NCI-H69 (cell line): ENCODE data around the gene CAMTA2.
A peak's percentile ranks its signal among the peaks of the same experiment; 100 is the strongest.

Source experiments
- DNase-seq: peaks from one replicate; lab custom pipeline; 2025; lab: John Stamatoyannopoulos, UW

Gene CAMTA2

GRCh38 chr17:4969047-4969550 lies 18.4 kb downstream of the CAMTA2 start:
- no peak for DNase-seq

- DNase-seq = peak; percentile 14
Measured at GRCh38 chr17:4968486-4969046, 18.9 kb downstream of the CAMTA2 start.

- DNase-seq = peak; percentile 93
Measured at GRCh38 chr17:4967539-4968485, 19.7 kb downstream of the CAMTA2 start, which contains the start of gene SPAG7. Gene SPAG7 (minus strand): TSS chr17:4967817. CDS start chr17:4967804, 13 bp downstream.

GRCh38 chr17:4966844-4967538 lies 20.5 kb downstream of the CAMTA2 start:
- peak; percentile 97 for DNase-seq

GRCh38 chr17:4965311-4965986 lies 22.0 kb downstream of the CAMTA2 start:
- DNase-seq = no peak

DNA sequence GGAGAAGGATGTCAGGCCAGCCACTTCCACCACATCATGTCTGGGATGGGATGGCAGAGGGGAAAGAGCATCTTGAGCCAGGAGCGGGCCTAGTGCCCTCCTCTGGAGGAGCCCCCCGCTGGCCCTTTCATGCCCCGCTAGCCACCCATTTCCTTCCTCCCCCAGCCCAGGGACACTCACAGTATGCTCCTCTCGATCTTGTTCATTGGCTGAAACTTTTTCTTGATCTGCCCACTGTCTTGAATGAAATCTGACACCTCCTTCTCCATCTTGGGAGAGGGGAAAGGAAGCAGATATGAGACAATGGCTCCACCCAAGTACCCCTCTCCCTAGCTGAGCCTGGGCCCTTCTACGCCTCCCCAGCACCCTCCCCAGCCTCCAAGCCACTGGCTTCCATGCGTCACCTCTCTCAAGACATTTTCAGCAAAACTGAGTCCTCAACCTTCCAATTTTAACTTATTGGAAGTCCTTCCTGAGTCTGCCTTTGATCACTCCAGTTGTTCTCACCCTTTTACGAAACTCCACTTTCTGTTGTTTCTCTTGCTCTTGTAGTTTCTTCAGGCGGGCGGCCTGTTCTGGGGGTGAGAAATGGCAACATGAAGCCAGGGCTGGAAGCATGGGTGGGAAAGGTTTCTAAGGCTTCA lies 27.1 kb downstream of the CAMTA2 start:
- no peak for DNase-seq

GRCh38 chr17:4959261-4959965 lies 28.1 kb downstream of the CAMTA2 start:
- no peak for DNase-seq

- no peak for DNase-seq
Measured at GRCh38 chr17:4958102-4958501, 29.4 kb downstream of the CAMTA2 start.

DNA sequence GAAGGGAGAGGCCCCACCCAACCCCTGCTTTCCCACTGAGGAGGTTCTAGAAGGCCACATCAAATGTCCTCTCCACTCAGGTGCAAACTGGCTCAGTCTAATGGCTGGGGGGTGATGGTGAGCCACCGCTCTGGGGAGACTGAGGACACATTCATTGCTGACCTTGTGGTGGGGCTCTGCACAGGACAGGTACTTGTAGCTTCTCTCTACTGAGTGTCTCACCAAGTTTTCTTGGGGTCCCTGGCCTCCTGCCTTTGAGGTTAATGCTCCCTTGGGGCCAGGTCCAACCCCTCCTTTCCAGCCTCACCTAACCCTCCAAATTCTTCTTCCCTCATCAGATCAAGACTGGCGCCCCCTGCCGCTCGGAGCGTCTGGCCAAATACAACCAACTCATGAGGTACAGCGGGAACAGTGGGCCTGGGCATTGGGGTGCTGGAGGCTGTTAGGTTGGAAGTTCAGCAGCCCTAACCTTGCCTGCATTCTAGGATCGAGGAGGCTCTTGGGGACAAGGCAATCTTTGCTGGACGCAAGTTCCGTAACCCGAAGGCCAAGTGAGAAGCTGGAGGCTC lies 30.9 kb downstream of the CAMTA2 start:
- DNase-seq = no peak

- DNase-seq = no peak
Measured at GRCh38 chr17:4955091-4955490, 32.4 kb downstream of the CAMTA2 start.

DNA sequence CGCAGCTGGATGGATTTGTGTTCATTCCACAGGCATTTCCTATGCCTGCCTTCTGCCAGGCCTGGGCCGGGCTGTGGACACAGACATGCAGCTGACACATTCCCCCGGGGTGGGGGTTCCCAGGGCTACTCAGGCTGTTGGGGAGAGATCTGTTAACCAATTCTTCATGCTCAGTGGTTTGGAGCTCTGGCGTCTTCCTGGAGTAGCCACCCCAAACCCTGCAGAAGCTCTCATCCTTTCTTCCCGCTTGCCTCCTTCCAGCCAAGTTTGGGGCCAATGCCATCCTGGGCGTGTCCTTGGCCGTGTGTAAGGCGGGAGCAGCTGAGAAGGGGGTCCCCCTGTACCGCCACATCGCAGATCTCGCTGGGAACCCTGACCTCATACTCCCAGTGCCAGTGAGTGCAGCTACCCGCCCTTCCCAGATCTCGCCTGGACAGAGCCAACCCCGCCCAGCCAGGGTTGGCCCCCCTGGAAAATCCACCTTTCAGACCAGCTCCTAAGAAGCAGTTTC lies 34.0 kb downstream of the CAMTA2 start:
- no peak for DNase-seq

GRCh38 chr17:4951486-4951885 lies 36.0 kb downstream of the CAMTA2 start:
- no peak for DNase-seq

GRCh38 chr17:4950746-4951204 lies 36.7 kb downstream of the CAMTA2 start, which contains the start of gene ENO3:
Gene ENO3 (plus strand): TSS chr17:4951119. CDS start chr17:4951830, 711 bp downstream.
- peak; percentile 28 for DNase-seq

GRCh38 chr17:4950075-4950745 lies 37.3 kb downstream of the CAMTA2 start:
- no peak for DNase-seq

DNA sequence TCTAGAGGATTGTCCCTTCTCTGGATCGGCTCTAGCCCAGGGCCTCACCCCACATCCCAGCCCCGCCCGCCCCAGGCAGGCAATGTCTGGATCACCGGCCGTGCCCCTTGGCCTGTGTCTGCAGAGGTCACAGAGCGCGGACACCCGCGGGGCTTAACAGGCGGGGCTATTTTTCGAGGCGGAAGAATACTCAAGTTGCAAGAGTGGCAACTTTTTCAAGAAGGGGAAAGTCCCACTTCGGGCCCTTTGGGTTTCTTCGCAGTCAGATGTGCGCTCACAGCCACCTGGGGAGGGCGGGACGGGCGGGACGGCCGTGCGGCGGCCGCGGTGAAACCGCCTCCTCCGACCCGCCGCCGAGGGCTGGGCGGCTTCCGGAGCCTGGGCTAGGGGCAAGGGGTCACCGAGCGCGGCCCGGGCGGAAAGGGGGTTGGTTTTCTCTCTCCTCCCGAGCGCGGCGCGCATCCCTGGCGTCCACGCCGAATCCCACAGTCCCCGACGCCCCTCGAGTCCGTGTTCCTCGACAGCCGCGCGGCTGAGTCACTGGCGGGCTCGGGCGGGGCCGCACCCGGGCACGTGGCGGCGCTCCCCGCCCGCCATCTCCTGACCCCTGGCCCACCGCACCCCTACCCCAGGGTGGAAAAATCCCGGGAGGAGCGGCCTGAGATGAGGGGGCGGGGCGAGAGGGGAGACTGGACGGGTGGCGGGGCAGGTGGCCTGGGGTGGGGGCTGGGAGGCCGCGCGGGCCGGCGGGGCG lies 38.0 kb downstream of the CAMTA2 start:
- DNase-seq = peak; percentile 81

DNA sequence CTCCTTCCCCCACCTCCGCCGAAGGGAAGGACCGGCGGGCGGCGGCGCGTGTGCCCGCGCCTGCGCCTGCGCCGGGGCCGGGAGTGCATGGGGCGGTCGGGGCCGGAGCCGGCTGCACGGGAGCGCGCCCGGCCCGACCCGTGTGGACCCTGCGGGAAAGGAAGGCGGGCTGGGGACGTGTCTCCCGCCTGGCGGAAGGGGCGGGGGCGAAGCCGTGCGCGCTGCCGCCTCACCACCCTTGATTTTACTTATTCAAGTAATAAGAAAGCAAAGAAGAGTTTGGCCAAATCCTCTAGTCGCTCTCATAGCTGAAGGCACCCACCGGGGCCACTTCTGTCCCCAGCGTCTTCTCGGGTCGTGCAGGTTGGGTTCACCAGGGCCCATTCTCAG lies 38.5 kb downstream of the CAMTA2 start:
- DNase-seq = peak; percentile 91

- DNase-seq = peak; percentile 86
Measured at GRCh38 chr17:4948166-4948930, 39.1 kb downstream of the CAMTA2 start, which contains the start of gene PFN1. Gene PFN1 (minus strand): TSS chr17:4948530. CDS start chr17:4948394, 136 bp downstream.
